Hippocampal formation (tissue), 2 donors: Measurements from ENCODE around the gene PGP.

ENCODE experiments used
- DNase-seq, 2 donors: peaks; one replicate each; lab custom pipeline; 2025; lab: John Stamatoyannopoulos, UW

PGP gene

DNA sequence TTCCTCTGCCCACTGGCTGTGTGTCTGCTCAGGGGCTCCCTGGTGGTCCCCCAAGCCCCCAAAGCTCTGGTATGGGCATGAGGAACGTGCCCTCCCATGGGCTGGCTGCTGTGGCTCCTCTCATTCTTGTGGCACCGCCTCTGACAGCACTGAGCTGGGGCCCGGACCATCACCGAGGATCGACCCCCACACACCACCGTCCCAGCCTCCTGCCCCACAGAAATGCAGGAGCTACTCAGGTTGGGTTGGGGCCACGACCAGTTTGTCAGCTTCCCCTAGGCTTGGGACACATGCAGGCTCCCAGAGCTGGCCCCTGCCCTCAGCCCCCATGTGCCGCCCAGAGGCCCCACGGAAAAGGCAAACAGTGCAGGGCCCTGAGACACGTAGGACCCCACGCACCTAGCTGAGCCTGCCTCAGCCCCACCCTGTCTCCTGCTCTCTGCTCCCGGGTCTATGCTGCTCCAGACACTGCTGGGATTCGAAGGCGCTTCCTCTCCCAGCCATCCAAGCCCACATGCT is 15.0 kb downstream of the PGP start:
- DNase-seq, result no peak

DNA sequence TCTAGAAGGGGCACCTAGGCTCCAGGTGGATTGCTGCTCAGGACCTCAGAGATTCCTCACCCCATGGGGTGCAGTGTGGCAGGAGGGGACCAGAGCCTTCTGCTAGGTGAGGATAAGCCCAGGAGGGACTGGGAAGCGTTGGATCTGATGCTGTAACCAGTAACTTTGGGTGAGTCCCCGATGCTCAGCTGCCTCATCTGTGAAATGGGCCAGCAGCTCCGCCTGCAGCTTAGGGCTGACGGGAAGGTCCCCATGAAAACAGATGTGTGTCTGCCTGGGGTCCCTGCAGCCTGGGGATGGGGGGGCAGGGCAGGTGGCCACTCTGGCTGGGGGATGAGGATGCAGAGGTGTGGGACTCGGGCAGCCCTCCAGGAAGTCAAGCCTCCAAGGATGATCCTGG is 15.5 kb downstream of the PGP start:
- DNase-seq, result no peak

DNA sequence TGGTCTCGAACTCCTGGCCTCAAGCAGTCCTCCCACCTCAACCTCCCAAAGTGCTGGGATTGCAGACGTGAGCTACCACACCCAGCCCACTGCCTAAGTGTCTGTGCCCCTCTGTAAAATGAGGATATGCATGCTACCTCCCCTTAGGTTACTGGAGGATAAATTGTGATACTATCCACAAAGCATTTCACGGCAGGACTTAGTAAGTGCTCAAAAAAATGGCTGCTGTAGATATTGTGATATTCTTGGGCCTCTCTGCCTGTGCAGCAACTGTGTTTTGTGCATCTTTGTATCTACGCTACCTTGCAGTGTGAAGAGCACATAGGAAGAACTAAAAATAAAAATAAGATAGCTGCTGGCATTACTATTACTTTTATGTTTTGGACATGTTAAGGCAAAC is 16.4 kb downstream of the PGP start:
- DNase-seq, result no peak

DNA sequence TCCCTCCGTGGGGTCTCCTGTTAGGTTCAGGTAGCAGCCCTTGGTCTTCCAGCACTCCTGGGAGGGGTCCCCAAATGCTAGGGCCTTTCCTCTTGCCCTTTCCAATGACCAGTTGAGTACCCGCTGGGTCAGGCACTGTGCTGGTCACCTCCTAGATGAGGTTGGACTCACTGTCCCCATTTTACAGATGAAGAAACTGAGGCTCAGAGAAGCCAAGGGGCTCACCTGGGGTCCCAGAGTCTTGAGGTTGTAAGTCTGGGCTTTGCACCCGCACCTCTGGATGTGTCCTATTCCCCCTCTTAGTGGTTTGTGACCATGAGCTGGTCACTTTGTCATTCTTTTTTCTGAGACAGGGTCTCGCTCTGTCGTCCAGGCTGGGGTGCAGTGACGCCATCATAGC is 16.9 kb downstream of the PGP start:
- DNase-seq, result no peak

DNA sequence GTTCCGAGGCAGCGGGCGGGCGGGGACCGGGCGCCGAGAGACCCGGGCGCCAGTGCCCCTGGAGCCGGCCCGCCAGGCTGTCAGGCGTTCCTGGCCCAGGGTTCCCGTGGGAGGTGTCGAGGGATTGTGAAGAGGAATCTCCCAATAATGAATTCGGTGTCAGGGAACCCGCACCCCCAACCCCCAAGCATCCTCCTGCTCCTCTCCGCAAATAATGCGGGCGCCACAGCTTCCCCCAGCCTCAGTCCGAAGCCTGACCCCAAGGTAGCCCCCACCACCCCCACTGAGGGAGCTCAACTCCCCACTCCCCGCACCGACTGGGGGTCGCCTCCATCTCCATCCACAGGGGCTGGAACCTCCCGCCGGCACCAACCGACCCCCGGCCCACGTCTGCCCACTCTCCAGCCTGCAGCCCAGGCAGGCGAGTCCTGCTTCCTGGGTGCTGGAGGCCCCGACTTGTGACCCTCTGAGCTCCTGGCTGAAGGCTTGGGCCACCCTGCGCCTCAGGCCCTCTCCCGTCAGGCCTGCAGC is 17.6 kb downstream of the PGP start:
- DNase-seq, result no peak

DNA sequence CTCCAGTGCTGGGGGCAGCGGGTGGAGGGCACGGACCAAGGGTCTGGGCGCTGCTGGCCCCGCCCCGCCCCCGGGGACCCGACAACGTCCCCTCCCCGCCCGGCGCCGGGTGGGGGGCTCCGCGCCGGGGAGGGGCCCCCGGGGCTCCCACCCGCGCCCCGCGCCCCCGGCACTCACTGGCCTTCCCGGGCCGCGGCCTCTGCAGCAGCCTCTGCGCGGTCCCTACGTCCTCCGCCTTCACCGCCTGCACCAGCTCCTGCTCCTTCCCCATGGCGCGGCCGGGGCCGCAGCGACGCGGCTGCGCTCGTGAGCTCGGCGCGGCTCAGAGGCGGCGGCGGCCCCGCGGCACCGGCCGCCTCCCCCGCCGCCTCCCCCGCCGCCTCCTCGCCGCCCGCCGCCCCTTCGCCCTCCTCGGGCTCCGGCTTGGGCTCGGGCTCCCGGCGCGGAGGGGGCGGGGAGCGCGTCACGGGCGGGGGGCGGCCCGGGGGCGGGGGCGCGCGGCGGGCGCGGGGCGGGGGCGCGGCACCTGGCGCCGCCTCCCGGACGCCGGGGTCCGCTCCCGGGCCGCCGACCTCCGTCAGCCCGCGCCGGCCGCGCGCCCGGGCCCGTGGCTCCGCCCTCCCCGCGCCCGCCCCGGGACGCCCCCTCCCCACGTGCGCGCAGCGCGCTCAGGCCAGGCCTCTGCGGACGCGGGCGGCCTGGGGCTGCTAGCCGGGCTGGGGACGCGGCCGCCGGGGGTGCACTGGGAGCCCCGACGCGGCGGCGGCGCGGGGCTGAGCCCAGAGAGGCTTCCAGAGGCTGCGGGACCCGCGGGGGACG is 18.3 kb downstream of the PGP start, which contains the start of gene CASKIN1:
Gene CASKIN1 (minus strand): TSS at position 444 of the 819 bp plus-strand sequence. CDS start 173 bp downstream, at position 271.
- DNase-seq, result no peak

DNA sequence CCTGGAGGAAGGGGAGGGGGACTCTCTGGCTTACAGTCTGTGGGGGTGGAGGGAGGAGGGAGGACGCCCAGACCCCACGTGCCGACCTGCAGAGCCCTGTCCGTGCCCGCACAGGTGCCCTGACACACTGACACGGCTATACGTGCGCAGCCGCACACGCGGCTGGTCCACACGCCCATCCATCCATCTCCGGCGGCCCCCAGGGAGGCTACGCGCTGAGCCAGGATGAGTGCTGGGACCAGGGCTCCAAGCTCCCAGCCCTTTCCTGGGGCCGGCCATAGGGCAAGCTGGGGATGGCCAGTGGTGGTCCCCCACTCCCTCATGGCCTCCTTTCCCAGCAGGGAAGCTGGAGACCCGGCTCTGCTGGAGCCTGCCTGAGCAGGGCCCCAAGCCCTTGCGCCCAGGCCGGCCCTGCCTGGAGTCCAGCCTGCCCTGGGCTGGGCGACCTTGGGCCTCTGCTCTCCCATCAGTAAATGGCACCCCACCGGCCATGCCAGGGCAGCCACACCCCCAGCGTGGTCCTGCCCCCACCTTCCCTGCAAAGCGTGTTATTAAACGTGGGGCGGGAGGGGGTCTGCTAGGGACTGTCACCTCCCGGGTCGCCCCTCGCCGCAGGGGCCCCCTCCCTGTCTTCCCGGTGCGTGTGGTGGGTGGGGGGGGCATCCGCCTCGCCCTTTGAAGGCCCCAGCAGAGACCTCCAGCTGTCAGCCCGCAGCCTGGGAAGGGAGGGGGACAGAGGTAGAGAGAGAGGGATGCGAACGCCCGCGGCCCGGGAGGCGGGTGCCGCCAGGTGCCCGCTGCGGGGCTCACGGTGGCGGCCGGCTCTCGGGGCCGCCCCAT is 19.1 kb downstream of the PGP start:
- DNase-seq, result no peak

DNA sequence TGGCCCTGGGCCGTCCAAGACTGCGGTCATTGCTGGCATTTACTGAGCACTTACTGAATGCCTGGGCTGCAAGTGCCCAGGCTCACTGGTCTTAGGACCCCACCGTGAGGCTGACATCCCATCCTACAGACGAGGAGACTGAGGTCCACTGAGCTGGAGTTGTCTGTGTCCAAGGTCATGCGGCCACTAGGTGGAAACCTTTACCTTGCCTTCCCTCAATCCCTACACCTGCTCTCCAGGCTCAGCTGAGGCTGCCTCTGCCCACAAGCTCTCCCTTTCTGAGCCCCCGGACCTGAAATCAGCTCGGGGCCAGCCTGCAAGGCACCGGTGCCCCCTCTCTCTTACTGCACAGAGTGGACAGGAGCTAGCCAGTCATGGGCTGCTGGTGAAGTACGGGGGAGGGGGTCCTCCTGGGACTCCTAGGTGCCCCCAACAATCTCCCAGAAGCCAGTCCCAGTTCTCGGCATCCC is 19.8 kb downstream of the PGP start:
- no peak for DNase-seq

DNA sequence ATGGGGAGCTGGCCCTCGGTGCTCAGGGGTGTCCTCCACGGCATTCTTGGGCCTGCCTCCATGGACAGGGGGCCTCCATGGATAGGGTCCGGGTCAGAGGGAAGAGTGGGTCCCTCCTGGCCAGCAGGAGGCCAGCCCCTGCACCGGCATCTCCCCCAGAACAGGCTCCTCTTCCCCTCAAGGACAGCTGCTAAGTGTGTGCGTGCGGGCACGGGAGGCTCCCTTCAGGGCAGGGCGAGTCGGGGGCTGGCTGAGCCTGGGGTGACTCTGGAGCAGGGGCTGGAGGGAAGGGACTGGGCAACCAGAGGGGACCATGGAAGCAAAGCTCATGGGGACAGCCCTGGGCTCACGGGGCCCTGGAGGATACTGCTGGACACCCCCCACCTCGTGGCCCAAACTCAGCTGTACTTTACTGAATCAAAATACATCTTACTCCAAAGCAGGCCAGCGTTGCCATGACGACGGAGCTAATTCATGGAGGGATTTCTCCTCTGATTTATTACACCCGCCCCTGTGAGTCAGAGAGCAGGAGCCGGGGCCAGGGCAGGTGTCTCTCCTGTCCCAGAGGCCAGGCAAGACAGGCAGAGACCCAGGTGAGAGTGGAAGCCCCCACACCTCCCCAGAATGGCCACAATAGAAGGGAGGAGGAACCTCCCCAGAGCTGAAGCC is 20.3 kb downstream of the PGP start:
- DNase-seq, result no peak

DNA sequence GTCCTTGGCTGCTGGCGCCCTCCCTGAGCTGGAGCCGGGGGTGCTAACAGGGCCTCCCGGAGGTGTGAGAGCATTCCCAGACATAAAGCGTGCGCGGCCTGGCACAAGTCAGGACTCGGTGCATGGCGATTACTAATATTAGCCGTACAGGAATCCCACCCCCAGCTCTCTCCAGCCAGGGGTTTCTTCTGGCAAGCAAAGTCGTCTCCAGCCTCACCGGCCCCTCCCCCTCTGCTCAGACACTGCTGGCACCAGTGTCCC is 23.3 kb downstream of the PGP start:
- no peak for DNase-seq

DNA sequence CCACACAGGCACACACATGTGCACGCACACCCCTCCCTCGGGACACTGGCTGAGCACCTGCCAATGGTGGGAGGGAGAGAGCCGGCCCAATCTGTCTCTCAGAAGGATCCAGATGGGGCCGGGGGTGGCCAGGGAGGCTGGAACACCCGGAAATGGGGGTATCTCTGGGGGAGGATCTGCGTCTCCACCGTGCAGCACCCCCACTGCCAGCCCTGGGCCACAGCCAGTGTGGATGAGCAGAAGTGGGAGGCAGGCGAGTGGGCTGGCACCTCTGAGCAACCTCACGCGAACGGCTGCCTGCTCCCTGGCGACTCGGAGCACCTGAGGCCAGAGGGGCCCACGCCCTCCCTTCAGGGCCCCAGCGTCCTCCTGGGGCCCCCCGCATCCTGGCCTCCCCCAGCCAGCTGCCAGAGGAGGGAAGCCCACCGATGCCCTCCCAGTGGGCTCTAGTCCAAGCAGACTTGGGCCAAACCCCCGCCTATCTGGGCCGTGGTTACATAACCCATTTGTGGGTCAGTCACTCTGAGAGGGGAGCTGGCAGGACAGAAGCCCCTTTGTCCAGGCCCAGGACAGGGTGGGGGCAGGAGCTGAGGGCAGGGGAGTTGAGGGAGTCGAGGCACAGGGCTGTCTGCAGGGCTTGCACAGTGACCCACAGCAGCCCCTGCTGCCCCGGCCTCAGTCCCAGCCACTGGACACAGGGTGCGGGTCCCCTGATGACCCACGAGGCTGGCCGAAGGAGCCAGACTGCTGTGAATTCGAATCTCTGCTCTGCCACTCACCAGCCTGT is 23.8 kb downstream of the PGP start:
- DNase-seq, result peak in 1 of 2 donors; percentile 21

DNA sequence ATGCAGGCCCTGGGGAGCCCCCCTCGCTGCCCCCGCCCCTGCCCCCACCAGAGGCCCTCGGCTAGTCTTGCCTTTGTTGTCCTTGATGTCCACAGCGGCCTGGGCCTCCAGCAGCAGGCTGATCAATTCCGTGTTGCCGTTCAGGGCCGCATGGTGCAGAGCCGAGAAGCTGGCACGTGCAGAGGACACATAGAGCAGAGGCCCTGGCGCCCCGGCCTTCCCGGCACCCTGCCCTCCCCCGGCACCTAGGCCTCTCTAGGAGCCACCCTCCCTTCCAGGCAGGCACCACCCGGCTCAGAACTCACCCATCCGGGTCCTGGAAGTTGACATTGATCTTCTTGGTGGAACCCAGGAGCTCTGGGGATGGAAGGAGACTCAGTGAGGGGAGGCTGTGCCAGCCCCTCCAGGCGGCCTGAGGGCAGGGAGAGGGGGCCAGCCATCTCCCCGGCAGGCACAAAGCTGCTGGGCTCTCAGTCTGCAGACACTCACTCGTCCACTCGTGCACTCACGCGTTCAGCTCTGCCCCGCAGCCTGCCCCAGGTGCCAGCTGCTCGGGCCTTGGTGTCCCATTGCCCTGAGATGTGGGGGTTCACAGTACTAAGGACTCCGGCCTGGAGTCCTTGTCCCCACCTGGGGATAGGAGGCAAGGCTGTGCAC is 24.5 kb downstream of the PGP start:
- DNase-seq, result no peak

DNA sequence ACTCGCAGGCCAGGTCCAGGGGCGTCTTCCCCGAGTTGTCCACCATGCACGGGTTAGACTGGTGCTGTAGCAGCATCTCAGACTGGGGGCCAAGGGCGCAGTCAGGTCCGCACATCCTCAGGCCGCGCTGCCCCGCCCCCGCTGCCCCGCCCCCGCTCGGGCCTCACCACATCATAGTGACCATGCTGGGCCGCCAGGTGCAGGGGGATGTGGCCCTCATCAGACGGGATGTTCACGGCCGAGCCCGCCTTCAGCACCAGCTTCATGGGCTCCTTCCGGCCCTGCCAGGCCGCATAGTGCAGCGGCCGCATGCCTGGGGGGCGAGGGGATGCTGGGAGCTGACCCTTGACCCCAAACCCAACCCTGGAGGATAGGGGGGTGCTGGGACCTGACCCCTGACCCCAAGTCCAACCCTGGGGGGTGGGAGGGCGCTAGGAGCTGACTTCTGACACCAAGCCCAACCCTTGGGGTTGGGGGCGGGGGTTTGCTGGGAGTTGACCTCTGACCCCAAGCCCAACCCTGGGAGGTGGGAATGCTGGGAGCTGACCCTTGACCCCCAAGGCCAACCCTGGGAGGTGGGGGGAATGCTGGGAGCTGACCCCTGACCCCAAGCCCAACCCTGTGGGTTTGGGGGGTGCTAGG is 25.3 kb downstream of the PGP start:
- no peak for DNase-seq

DNA sequence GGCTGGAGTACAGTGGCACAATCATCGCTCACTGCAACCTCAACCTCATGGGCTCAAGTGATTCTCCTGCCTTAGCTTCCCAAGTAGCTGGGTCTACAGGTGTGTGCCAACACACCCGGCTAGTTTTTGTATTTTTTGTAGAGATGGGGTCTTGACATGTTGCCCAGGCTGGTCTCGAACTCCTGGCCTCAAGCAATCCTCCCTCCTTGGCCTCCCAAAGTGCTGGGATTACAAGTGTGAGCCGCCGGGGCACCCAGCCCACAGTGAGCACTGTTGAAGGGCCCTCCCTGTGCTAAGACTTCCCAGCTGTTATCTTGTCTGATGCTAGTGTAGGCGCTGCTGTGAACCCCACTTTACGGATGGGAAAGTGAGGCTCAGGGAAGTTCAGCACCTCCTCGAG is 26.2 kb downstream of the PGP start:
- DNase-seq, result no peak

DNA sequence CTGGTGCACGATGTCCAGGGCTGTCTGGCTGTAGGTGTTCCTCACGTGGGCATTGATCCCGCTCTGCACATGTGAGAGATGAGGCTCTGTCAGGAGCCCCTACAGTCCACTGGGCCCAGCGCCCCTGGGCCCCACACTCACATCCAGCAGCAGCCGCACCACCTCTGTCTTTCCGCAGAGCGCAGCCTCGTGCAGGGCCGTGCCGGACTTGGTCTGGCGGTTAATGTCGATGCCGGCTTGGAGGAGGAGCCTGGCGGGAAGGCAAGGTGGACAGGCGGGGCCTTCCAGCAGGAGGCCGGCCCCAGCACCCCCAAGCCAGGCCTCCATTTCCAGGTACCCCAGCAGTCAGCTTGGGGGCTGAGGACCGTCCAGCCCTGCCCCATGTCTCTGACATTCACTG is 27.4 kb downstream of the PGP start:
- no peak for DNase-seq

DNA sequence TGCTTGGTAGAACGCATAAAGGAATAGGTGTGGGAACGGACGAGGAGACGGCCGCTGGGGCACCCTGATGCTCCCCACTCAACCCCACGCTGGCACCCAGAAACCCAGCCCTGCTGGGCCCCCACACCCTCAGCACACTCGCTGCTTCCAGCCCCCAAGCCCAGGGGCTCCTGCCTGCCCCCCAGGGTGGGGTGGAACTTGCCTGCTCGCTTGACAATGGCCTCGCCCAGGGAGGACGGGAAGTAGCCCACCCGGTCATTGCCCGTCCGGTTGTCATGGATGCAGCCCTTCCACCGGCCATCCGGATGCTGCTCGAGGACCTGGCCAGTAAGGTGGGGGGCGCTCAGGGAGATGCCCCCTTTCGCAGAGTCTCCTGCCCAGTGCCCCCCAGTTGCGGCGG is 28.1 kb downstream of the PGP start:
- DNase-seq, result no peak

DNA sequence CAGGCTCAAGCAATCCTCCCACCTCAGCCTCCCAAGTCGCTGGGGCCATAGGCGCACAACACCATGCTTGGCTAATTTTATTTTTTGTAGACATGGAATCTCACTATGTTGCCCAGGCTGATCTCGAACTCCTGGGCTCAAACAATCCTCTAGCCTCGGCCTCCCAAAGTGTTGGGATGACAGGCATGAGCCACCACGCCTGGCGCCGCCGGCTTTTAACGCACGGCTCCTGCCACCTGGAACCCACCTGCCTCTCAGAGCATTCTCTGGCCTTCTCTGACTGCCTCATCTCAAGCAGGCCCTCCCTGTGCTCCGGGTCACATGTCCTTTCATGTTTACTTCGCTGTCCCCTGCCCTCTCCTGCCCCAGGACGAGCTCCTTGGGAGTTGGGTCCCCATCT is 28.6 kb downstream of the PGP start:
- no peak for DNase-seq

DNA sequence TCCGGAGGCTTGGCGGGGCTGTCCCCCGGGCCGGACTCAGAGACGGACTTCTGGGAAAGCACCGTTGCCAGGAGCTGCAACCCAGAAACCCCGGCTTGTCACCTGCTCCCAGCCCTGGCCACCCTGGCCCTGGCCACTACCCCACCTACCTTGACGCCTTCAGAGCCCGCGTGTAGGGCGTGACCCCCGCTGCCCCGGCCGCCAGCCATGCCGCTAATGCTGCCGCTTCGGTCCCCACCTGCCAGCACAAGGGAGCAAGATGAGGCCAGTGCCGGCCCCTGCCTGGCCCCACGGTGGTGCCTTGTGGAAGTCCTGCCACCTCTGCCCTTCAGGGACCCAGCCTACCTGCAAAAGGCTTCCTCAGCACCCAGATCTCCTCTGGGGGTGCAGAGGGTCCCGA is 29.7 kb downstream of the PGP start:
- DNase-seq, result no peak

DNA sequence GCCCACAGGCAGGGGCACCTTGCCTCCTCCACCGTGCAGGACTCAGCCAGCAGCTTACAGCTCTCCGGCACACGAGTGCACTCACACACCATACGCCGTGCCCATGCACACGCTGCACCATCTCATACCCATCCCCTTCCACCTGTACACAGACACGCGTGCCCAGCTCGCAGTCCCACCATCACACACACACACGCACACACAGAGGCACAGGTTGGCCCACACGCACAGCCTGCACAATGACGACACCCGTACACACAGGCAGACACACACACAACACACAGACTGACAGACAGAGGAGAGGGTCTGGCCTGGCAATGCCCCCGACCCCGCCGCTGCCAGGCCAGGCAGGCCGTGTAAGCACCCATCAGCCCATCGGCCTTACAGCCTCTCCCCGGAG is 30.3 kb downstream of the PGP start:
- no peak for DNase-seq

DNA sequence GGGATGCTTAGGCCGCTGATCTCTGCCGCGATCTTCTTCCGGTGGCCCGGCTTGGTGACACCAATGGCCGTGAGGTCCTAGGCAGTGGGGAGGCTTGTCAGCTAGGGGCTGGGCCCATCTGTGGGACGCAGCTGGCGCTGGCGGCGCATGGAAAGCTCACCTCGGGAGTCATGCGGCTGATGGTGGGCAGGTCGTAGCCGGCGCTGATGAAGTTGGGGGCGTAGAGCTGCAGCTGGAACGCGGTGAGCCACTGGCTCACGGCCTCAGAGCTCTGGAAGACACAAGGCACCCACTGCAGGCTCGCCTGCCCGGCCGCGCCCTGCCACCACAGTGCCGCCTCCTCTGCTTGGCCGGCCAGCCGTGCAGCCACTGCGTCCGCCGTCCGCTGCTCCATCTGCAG is 31.0 kb downstream of the PGP start:
- no peak for DNase-seq
